LoVo (cell line): ENCODE results near the gene CRIM1.

Experiments used
- DNase-seq: peaks from one replicate; pipeline ENCODE4 v3.0.0-alpha.2; 2016; ENCODE audit warnings: low spot score

CRIM1 gene

GRCh38 chr2:36482576-36483214, 127.1 kb downstream of the CRIM1 start:
- DNase-seq, result peak; percentile 37

DNA sequence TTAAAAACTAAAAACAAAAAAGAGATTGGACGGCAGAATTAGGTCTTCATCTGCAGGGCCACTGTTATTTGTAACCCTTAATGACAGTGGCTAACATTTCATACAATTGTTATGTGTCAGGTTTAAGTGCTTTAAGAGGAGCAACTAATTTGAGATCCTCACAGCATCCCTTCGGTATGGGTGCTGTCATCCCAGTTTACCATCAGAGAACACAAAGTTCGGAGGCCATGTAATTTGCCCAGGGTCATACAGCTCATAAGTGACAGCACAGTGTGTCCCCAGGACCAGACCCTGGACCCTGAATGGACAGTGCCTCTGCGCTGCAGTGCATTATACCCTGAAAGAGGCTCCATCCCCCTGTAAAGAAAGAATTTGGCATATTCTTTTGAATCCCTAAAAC, 127.7 kb downstream of the CRIM1 start:
- no peak for DNase-seq

GRCh38 chr2:36484454-36484853, 128.9 kb downstream of the CRIM1 start:
- DNase-seq, result no peak

GRCh38 chr2:36485521-36485920, 129.9 kb downstream of the CRIM1 start:
- DNase-seq, result no peak

DNA sequence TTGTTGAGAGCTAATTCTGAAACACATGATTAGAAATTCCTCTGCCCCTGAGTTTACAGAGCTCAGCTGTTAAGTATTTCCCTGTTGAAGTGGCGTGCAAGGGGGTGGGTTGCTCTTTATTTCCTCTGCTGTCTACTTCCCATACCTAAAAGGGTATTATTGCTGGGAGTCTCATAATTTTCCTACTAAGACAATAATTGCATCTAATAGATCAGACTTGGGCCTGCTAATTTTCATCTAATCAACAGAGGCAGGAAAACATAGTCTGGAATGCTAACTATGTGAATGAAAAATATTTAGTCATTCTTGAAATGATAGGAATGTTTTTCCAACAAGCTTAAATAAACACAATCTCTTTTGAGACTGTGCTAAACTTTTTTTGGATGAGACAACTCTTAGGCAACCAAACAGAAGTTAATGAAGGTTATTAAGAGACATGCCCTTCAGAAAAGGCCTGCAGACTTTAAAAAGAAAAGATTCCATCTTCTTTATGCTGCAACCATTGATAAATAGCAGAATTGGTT, 131.0 kb downstream of the CRIM1 start:
- DNase-seq, result no peak

DNA sequence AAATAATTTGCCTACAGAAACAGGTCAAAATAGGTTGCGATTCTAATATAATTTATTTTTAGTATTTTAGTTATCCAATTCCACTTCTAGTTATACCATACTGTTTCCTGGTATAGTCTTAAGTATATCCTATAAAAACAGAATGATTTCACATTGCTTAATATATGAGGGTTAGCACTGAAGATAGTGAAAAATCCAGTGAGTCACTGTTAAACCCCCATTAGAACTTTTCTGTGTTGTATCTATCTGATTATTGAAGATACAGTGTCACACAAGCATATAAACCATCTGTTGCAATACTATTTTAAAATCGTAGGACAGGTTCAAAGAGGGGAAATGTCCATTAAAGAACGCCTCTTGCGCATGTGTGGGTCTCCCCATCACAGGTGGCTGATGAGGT, 132.4 kb downstream of the CRIM1 start:
- DNase-seq, result no peak

DNA sequence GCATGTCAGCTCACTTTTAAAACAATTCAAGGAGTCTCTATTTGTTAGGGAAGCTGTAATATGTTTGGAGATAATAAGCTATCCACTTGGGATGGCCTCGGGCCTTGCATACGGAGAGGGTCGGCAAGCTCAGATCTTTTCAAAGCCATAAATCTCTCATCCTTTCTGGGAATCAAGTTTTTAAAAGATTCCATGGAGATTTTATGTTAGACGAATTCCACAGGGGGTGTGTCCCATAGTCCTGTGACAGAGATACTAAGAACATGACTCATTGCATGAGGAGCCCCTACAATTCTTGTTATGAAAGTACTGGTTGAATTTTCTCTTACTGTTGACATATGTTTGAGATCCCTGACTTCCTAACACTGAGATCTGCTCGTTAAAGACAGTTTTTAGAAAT, 133.7 kb downstream of the CRIM1 start:
- no peak for DNase-seq

DNA sequence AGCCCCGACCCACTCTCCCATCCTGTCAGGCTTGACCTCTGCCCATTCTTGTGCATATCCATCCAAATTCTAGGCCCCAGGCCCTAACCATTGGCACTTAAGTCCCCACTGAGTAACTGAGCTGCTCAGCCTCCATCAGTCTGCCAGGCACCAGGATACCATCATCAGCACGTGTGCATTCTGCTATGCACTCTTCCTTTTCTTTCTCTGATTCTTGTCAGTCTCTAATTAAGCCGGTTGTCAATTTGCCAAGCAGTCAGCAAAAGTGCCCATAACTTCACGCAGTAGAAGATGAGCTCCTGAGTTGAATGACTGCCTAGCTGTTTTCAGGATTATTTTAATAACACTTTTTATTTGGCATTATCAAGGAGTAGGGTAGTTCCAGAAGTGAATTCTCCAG, 135.2 kb downstream of the CRIM1 start:
- DNase-seq, result no peak

DNA sequence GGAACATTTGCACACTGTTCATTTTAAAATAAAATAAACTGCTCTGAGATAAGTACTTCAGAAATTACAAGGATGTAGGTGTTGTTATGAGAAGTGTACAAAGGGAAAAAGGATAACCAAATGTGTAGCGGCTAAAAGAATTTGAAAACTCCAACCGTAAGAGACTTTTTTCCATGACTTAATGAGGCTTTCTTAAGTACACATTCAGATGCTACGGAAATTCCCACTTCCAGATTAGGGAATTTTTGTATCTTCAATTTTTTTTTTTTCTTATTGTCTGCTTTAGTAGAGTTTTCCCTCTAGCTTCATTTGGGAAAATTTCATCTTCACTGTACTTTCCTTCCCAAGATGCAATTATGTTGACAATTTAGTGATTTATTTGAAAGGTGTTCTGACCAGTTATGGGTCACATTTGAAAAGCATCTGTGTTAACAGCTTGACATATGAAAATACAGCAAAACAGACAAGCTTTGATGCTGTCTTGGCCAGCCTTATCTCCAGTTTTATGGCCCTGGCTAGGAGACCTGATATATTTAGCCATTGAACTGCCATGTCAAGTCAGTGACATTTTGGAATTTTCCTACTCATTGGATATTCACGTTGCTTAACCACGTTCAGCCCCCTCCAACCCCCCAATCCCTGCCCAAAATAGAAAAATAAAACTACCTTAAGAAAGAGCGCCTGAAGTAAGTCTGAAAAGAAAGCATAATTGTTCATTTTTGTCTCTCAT, 136.8 kb downstream of the CRIM1 start:
- no peak for DNase-seq

GRCh38 chr2:36493306-36493705, 137.7 kb downstream of the CRIM1 start:
- DNase-seq, result no peak

DNA sequence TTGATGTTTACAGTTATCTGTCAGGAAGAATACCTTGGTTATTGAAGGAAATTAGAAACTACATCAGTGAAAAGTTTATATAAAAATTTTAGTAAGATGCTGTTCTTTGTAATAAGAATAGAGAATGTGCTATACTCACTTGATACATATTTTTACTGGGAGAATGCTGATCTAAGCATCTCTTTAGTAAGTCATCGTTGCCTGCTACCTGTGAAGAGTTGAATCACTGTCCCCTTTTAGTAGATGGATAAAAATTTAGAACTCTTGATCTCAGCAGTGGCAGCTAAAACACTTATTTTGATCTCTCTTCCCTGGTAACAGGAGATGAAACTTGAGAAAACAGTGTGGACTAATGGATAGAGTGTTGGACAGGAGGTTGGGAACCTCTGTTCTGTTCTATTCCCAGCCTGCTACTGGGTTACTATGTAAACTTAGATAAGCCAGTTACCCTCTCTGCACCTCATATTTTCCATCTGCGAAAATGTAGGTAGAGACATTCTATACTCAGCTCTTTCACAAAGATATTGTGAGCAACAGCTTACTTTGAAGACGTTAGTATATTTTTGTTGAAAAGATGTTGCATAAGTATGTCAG, 142.1 kb downstream of the CRIM1 start:
- DNase-seq, result no peak

- no peak for DNase-seq
Measured at GRCh38 chr2:36499128-36499820, 143.7 kb downstream of the CRIM1 start.

DNA sequence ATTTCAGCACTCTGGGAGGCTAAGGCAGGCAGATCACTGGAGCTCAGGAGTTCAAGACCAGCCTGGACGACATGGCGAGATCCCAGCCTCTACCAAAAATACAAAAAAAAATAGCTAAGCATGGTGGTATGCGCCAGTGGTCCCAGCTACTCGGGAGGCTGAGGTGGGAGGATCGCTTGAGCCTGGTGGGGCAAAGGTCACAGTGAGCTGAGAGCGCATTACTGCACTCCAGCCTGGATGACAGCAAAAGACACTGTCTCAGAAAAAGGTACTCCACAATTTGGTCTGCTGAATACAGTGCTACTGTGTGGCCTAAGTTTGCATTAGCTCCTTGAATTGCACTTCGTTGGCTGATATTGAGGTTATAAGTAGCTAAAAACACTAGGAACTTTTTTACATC, 144.5 kb downstream of the CRIM1 start:
- DNase-seq, result no peak

GRCh38 chr2:36502081-36502480, 146.5 kb downstream of the CRIM1 start:
- no peak for DNase-seq

- peak; percentile 43 for DNase-seq
Measured at GRCh38 chr2:36507408-36507812, 151.8 kb downstream of the CRIM1 start.

DNA sequence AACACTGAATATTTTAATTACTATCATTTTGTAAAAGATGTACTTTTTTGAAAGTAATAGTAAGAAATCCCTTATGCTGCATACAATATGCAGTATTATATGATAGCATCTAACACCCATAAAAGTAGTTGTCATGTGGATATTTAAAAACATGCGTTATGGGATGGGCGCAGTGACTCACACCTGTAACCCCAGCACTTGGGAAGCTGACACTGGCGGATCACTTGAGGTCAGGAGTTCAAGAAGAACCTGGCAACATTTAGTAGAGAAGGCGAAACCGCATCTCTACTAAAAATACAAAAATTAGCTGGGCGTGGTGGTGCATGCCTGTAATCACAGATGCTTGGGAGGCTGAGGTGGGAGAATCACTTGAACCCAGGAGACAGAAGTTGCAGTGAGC, 153.5 kb downstream of the CRIM1 start:
- no peak for DNase-seq

GRCh38 chr2:36511858-36512603, 156.5 kb downstream of the CRIM1 start:
- DNase-seq, result no peak

GRCh38 chr2:36512705-36513104, 157.1 kb downstream of the CRIM1 start:
- DNase-seq, result no peak

GRCh38 chr2:36513661-36514060, 158.1 kb downstream of the CRIM1 start:
- no peak for DNase-seq

- DNase-seq, result no peak
Measured at GRCh38 chr2:36515538-36515937, 160.0 kb downstream of the CRIM1 start.

GRCh38 chr2:36516136-36516870, 160.7 kb downstream of the CRIM1 start:
- DNase-seq, result no peak
